ENCODE results near the gene TSPAN5. TPM values are rescaled to one million over a fixed set of nuclear protein-coding genes. Genes with fewer than 3 reads are reported as not detected.
"Not testable (repeated sequence)": the region's sequence is repeated elsewhere in the genome, so short reads cannot be mapped to it uniquely, and the experiment has no call there.

TSPAN5 gene
- total and polyA plus RNA-seq, 3 experiments from 2014 or later = 15.9 to 29.7 (median 16.7) TPM

GRCh38 chr4:98462487-98462886 is 195.9 kb downstream of the TSPAN5 start:
- Histone ChIP-seq H3K4me1 (ENCODE audit: insufficient read depth, low read length) (no peaks in the 10 kb centered on the region), H3K9me3 (ENCODE audit: low read length) (no peaks in the 10 kb centered on the region), H3K27ac (ENCODE audit: low read depth, low read length) (no peak overlapping the region), H3K36me3 (ENCODE audit: insufficient read depth, low read length) (no peaks in the 10 kb centered on the region), H3K27me3 (ENCODE audit: insufficient read depth, low read length, poor library complexity, severe bottlenecking) (no peaks in the 10 kb centered on the region), H3K4me3 (ENCODE audit: low read length) (no peak overlapping the region)
- Mint-ChIP-seq H3K4me1 (peaks cover 4 to 11% (median 10%) of the 10 kb centered on the region in 3 donors), H3K9me3 (peaks cover 0 to 3% (median 0%) of the 10 kb centered on the region in 5 donors), H3K36me3 (peaks cover 0 to 7% (median 0%) of the 10 kb centered on the region in 3 donors), H3K27ac (peak overlapping the region in 1 of 8 donors; percentile 66), H3K27me3 (peaks cover 0 to 2% of the 10 kb centered on the region in 2 donors), H3K4me3 (no peak overlapping the region)
- POLR2A ChIA-PET = no interaction called here
- CTCF ChIA-PET = no interaction called here
- no peak for DNase-seq

GRCh38 chr4:98461121-98461865 is 197.1 kb downstream of the TSPAN5 start:
- H3K27ac ChIP-seq (ENCODE audit: low read depth, low read length); H3K4me3 ChIP-seq (ENCODE audit: low read length); DNase-seq; CTCF ChIA-PET; H3K36me3 ChIP-seq (ENCODE audit: insufficient read depth, low read length); H3K4me1 Mint-ChIP-seq; H3K27me3 ChIP-seq (ENCODE audit: insufficient read depth, low read length, poor library complexity, severe bottlenecking); H3K4me1 ChIP-seq (ENCODE audit: insufficient read depth, low read length); H3K27me3 Mint-ChIP-seq; H3K9me3 Mint-ChIP-seq; H3K4me3 Mint-ChIP-seq; H3K27ac Mint-ChIP-seq; H3K9me3 ChIP-seq (ENCODE audit: low read length): not testable (repeated sequence)
- peaks cover 0 to 11% (median 0%) of the 10 kb centered on the region in 3 donors for H3K36me3 Mint-ChIP-seq
- POLR2A ChIA-PET = interaction anchor here (0.6 kb wide), 1 partner anchor 146 kb away, joined by 3 read pairs; no protein-coding TSS in a partner anchor

- peaks cover 11 to 19% (median 13%) of the 10 kb centered on the region in 3 donors for H3K4me1 Mint-ChIP-seq
- H3K4me3 ChIP-seq (ENCODE audit: low read length); H3K4me1 ChIP-seq (ENCODE audit: insufficient read depth, low read length); H3K36me3 ChIP-seq (ENCODE audit: insufficient read depth, low read length); H3K9me3 Mint-ChIP-seq; H3K4me3 Mint-ChIP-seq; DNase-seq; H3K27me3 ChIP-seq (ENCODE audit: insufficient read depth, low read length, poor library complexity, severe bottlenecking); POLR2A ChIA-PET; H3K27me3 Mint-ChIP-seq; H3K9me3 ChIP-seq (ENCODE audit: low read length); H3K27ac ChIP-seq (ENCODE audit: low read depth, low read length): not testable (repeated sequence)
- peaks cover 0 to 26% (median 0%) of the 10 kb centered on the region in 3 donors for H3K36me3 Mint-ChIP-seq
- CTCF ChIA-PET = interaction anchor here (0.6 kb wide), 1 partner anchor 10 kb away, joined by 3 read pairs; no protein-coding TSS in a partner anchor
- peak overlapping the region in 2 of 8 donors; percentile 15 to 61 for H3K27ac Mint-ChIP-seq
Observed at GRCh38 chr4:98457422-98457821, 201.0 kb downstream of the TSPAN5 start.

GRCh38 chr4:98452091-98452490 is 206.3 kb downstream of the TSPAN5 start:
- H3K9me3 ChIP-seq (ENCODE audit: low read length) = no peaks in the 10 kb centered on the region
- DNase-seq = no peak
- no peak overlapping the region for H3K27ac ChIP-seq (ENCODE audit: low read depth, low read length)
- no peaks in the 10 kb centered on the region for H3K27me3 Mint-ChIP-seq
- peaks cover 32 to 40% (median 39%) of the 10 kb centered on the region in 3 donors for H3K4me1 Mint-ChIP-seq
- H3K36me3 Mint-ChIP-seq = peaks cover 0 to 19% (median 0%) of the 10 kb centered on the region in 3 donors
- H3K36me3 ChIP-seq (ENCODE audit: insufficient read depth, low read length) = no peaks in the 10 kb centered on the region
- H3K9me3 Mint-ChIP-seq = no peaks in the 10 kb centered on the region
- no peak overlapping the region for H3K27ac Mint-ChIP-seq
- no peak overlapping the region for H3K4me3 Mint-ChIP-seq
- H3K4me3 ChIP-seq (ENCODE audit: low read length) = no peak overlapping the region
- ChIA-PET POLR2A (no interaction called here), CTCF (interaction anchor here (2.4 kb wide), 1 partner anchor 15 kb away, joined by 11 read pairs; no protein-coding TSS in a partner anchor)
- no peaks in the 10 kb centered on the region for H3K27me3 ChIP-seq (ENCODE audit: insufficient read depth, low read length, poor library complexity, severe bottlenecking)
- H3K4me1 ChIP-seq (ENCODE audit: insufficient read depth, low read length) = peaks cover 25% of the 10 kb centered on the region

- Mint-ChIP-seq H3K36me3 (peaks cover 1 to 9% (median 1%) of the 10 kb centered on the region in 3 donors), H3K27ac (peak overlapping the region in 2 of 8 donors; percentile 3 to 64), H3K9me3 (no peaks in the 10 kb centered on the region), H3K4me1 (peaks cover 51 to 61% (median 52%) of the 10 kb centered on the region in 3 donors), H3K27me3 (no peaks in the 10 kb centered on the region), H3K4me3 (peak overlapping the region in 6 of 7 donors; percentile 12 to 70 (median 42))
- ChIA-PET CTCF (interaction anchor here (1.0 kb wide), 1 partner anchor 23 kb away, joined by 3 read pairs; no protein-coding TSS in a partner anchor), POLR2A (interaction anchor here (0.6 to 1.4 kb wide), 3 partner anchors 20 to 479 kb away, joined by 3 read pairs; partner anchors contain the start of gene RAP1GDS1)
- H3K27me3 ChIP-seq (ENCODE audit: insufficient read depth, low read length, poor library complexity, severe bottlenecking) = no peaks in the 10 kb centered on the region
- DNase-seq = peak in 3 of 5 donors; percentile 8 to 49 (median 19)
- no peak overlapping the region for H3K27ac ChIP-seq (ENCODE audit: low read depth, low read length)
- H3K9me3 ChIP-seq (ENCODE audit: low read length) = no peaks in the 10 kb centered on the region
- no peak overlapping the region for H3K4me3 ChIP-seq (ENCODE audit: low read length)
- peaks cover 41% of the 10 kb centered on the region for H3K4me1 ChIP-seq (ENCODE audit: insufficient read depth, low read length)
- H3K36me3 ChIP-seq (ENCODE audit: insufficient read depth, low read length) = no peaks in the 10 kb centered on the region
Observed at GRCh38 chr4:98448908-98449307, 209.5 kb downstream of the TSPAN5 start.

- POLR2A ChIA-PET = interaction anchor here (1.0 to 1.2 kb wide), 2 partner anchors 185 to 482 kb away, joined by 3 read pairs; partner anchors contain the start of gene EIF4E
- CTCF ChIA-PET = no interaction called here
- Histone ChIP-seq H3K4me3 (ENCODE audit: low read length) (peak overlapping the region; percentile 6), H3K4me1 (ENCODE audit: insufficient read depth, low read length) (peaks cover 41% of the 10 kb centered on the region), H3K27ac (ENCODE audit: low read depth, low read length) (no peak overlapping the region), H3K27me3 (ENCODE audit: insufficient read depth, low read length, poor library complexity, severe bottlenecking) (no peaks in the 10 kb centered on the region), H3K9me3 (ENCODE audit: low read length) (no peaks in the 10 kb centered on the region), H3K36me3 (ENCODE audit: insufficient read depth, low read length) (no peaks in the 10 kb centered on the region)
- Mint-ChIP-seq H3K27me3 (no peaks in the 10 kb centered on the region), H3K9me3 (no peaks in the 10 kb centered on the region), H3K4me1 (peaks cover 45 to 52% (median 45%) of the 10 kb centered on the region in 3 donors), H3K36me3 (peaks cover 9 to 11% (median 9%) of the 10 kb centered on the region in 3 donors), H3K27ac (peak overlapping the region; percentile 79 to 95 (median 88)), H3K4me3 (peak overlapping the region; percentile 63 to 80 (median 76))
- DNase-seq = peak in 1 of 5 donors; percentile 5
Observed at GRCh38 chr4:98447648-98448047, 210.8 kb downstream of the TSPAN5 start.

- H3K36me3 Mint-ChIP-seq = peaks cover 15 to 20% (median 15%) of the 10 kb centered on the region in 3 donors
- Histone ChIP-seq H3K9me3 (ENCODE audit: low read length) (no peaks in the 10 kb centered on the region), H3K27me3 (ENCODE audit: insufficient read depth, low read length, poor library complexity, severe bottlenecking) (no peaks in the 10 kb centered on the region), H3K4me1 (ENCODE audit: insufficient read depth, low read length) (peaks cover 41% of the 10 kb centered on the region), H3K4me3 (ENCODE audit: low read length) (peak overlapping the region; percentile 51), H3K36me3 (ENCODE audit: insufficient read depth, low read length) (peaks cover 3% of the 10 kb centered on the region), H3K27ac (ENCODE audit: low read depth, low read length) (peak overlapping the region; percentile 3)
- no peaks in the 10 kb centered on the region for H3K27me3 Mint-ChIP-seq
- ChIA-PET CTCF (no interaction called here), POLR2A (interaction anchor here (1.0 to 1.2 kb wide), 4 partner anchors 184 to 549 kb away, joined by 3 to 4 read pairs (median 4); partner anchors contain the start of genes EIF4E, METAP1 and RAP1GDS1)
- H3K4me3 Mint-ChIP-seq = peak overlapping the region; percentile 63 to 80 (median 76)
- peak overlapping the region; percentile 74 to 95 (median 88) for H3K27ac Mint-ChIP-seq
- H3K4me1 Mint-ChIP-seq = peaks cover 45 to 52% (median 45%) of the 10 kb centered on the region in 3 donors
- H3K9me3 Mint-ChIP-seq = no peaks in the 10 kb centered on the region
- DNase-seq = peak; percentile 43 to 84 (median 61)
Observed at GRCh38 chr4:98446499-98447375, 211.7 kb downstream of the TSPAN5 start.

All from CD8-positive, alpha-beta memory T cell (primary cell).